HG03439 (cell line): ENCODE results near the gene SHE.

Experiments
- ATAC-seq: cut with Tn5 transposase; IDR thresholded peaks from one replicate; pipeline ENCODE4 v1.9.1; 2021; ENCODE audit warnings: mild to moderate bottlenecking, moderate library complexity; ENCODE audit not compliant: unreplicated experiment

The SHE gene

GRCh38 chr1:154453161-154453560, 49.1 kb downstream of the SHE start:
- no peak for ATAC-seq

- no peak for ATAC-seq
These were observed 53.8 kb downstream of the SHE start for GRCh38 chr1:154448331-154448811.

- ATAC-seq = no peak
These were observed 55.4 kb downstream of the SHE start for GRCh38 chr1:154446789-154447188.

DNA sequence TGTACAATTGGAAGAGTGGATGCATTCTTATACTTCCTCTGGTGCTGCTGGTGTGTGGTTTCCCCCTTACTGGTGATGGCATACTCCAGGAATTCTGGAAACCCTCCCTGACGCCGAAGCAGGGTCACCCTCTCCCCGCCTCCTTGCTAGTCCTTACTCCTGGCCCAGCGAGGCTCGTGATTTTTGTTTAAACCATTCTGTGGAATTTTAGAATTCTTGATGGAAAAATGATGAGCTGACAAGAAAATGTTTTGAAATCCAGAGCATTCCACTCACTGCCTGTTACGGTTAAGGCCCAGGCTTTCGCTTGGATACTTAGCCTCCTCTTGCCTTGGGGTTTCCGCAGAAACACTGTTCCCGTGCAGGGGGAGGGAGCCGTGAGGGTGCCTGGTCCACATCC, 55.9 kb downstream of the SHE start:
- ATAC-seq = no peak

DNA sequence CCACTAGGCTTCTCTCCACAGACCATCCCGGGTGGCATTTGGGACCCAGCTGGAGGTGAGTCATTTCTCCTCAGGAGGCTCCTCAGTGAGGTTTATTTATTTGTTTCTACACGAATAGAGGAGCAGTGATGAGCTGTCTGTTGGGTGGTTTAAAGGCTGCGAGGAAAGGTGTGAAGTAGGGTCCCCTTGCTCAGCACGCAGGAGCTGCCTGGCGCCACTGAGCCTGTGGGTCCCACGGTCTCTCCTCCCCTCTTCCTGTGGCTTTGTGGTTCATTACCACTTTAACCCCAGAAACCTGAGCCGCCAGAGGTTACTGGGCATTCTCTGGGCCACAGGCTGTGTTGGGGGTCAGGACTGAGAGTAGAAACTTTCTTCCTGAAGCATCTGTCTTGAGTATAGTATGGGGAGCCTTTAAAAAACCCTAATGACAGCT, 57.2 kb downstream of the SHE start:
- ATAC-seq = no peak

GRCh38 chr1:154443274-154444013, 58.8 kb downstream of the SHE start:
- no peak for ATAC-seq

DNA sequence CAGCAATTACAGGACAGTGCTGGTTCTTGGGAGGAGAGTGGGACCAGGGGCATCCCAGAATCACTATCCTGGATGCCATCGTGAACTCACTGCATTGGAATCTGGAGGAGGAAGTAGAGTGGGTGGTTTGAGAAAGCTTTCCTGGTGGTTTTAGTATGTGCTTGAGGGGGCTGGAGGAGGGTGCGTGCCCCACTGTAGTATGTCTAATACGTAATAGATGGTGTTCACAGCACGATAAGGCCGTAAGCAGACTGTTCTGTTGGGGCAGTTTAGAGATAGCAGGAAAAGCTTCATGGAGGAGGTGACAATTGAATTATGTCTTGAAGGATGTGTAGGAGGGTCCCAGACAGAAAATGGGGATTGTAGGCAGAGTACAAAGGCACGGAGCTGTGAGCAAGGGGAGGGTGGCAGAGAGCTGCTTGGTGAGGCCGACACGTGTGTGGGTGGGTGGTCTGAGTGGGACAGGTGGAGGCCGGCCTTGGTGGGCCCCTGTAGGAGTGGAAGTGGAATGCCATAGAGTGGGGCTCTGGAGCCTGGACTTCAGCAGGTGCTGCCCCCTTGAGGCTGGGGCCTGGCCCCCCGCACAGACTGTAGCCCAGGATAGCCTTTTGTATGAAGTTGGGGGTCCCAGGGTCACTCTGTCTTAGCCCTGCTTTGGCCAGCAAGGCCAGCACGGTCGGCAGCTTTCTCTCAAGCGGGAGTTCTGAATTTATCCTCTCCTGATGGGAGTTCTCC, 60.0 kb downstream of the SHE start:
- no peak for ATAC-seq

- ATAC-seq = no peak
These were observed 60.8 kb downstream of the SHE start for GRCh38 chr1:154441241-154441888.

- ATAC-seq = no peak
These were observed 62.0 kb downstream of the SHE start for GRCh38 chr1:154440036-154440804.

DNA sequence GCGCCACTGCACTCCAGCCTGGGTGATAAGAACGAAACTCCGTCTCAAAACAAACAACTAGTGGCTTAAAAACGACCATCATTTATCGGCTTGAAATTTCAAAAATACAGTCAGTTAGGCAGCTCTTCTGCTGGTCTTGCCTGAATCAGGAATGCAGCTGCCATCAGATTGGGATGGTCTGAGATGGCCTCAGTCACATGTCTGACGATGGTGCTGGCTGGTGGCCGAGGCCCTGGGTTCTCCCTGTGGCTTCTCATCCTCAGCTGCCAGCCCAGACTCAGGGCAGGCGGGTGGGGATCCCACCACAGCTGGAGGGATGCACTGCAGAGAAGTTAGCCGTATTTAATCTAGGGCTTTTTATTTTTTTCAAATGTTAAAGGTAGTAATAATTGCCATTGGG, 65.8 kb downstream of the SHE start:
- no peak for ATAC-seq

DNA sequence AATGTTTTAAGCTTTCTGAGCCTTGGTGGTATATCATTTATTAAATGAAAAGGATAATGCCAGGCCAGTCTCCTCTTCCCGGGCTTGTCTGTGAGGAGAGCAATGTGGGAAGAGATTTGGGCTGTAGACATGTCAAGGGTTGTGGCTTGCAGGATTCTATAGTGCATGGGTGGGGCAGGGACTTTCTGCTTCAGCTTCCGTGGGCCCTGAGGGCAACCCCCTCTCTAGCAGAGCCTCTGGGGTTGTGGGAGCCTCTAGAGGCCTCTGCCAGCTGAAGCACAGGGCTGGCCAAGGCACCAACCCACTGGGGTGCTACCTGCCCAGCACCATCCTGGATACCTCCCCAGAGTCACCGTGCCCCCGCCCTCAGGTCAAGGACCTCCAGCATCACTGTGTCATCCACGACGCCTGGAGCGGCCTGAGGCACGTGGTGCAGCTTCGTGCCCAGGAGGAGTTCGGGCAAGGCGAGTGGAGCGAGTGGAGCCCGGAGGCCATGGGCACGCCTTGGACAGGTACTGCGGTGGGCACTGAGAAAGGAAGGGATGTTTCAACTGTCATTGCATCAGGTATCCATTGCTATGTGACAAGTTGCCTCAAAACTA, 66.5 kb downstream of the SHE start:
- no peak for ATAC-seq

DNA sequence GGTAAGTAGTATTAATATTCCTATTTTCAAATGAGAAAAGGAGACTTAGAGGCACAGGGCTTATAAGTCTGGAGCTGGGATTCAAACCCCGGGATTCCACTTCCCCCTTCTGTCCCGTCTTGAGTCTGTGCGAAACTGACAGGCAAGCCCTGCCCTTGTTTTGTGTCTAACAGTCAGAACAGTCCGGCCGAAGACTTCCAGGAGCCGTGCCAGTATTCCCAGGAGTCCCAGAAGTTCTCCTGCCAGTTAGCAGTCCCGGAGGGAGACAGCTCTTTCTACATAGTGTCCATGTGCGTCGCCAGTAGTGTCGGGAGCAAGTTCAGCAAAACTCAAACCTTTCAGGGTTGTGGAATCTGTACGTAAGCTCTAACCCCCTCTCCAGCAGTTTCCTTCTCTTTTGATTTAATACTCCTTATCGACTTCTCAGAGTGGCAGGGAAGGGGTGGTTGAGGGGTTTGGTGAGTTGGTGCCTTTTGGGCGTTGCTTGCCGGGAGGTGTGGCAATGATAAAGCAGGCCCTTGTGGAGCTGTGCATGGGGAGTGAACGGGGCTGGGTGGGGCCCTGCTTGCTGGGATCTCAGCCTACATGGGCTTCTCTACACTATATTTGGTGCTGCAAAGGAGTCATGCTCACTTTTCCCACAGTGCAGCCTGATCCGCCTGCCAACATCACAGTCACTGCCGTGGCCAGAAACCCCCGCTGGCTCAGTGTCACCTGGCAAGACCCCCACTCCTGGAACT, 67.7 kb downstream of the SHE start:
- no peak for ATAC-seq

- ATAC-seq = no peak
These were observed 68.9 kb downstream of the SHE start for GRCh38 chr1:154433161-154433764.

GRCh38 chr1:154431586-154432373, 70.4 kb downstream of the SHE start:
- no peak for ATAC-seq

DNA sequence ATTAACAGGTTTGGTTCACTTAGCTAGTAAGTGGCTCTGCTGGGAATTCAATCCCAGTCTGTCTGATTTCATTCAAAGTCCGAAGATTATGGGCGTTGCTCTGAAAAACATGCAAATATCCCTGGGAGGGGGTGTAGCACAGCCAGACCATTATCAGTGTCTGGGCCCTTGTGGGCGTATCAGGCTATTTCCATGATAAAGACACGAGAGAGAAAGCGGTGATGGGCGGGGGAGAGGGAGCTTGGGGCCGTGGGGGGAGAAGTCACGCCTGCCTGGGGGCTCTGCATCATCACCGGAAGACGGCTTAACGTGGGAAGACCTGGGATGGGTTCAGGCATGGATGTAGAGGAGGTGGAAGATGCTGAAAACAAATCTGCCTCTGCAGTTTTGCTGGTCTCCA, 71.3 kb downstream of the SHE start:
- ATAC-seq = no peak

DNA sequence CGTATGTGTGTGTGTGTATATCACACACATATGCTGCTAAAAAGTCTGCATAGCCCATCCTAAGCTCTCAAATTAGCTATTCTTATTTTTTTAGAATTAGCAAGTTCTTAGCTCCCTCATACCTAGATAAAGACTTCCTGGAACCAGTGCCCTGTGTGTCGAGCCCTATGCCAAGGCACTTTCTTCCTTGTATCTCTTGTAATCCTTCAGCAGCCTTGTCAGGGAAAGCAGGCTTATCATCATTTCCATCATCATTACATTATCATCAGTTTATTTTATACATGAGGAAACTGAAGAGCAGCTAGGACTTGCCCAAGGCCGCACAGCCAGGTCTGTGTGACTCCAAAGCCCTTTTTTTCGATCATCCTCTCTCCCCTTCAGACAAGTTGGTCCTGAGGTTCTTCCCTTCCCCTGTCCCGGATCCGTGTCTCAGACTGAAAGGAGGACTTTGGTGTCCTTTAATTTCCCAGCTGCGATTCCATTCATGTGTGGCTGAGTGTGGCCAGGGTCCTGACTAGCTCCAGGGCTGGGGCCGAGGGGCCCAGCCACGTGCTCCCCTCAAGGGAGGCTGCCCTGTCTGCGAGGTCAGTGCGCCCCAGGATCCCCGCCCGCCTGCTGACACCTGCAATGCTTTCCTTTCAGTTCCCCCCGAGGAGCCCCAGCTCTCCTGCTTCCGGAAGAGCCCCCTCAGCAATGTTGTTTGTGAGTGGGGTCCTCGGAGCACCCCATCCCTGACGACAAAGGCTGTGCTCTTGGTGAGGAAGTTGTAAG, 72.2 kb downstream of the SHE start:
- ATAC-seq = no peak
